Measurements from ENCODE around the gene ATAD3A. TPM values are rescaled to one million over a fixed set of nuclear protein-coding genes. Genes with fewer than 3 reads are reported as not detected.
A peak's percentile ranks its signal among the peaks of the same experiment; 100 is the strongest.
"Not testable (repeated sequence)": the region's sequence is repeated elsewhere in the genome, so short reads cannot be mapped to it uniquely, and the experiment has no call there.

Gene ATAD3A
- total RNA-seq, 4 donors from 2014 or later: 18.3 to 29.3 (median 25.2) TPM

- no peaks in the 10 kb centered on the region for H3K27me3 ChIP-seq
- H3K4me1 ChIP-seq: peaks cover 9 to 26% (median 20%) of the 10 kb centered on the region in 4 donors
- peak overlapping the region; percentile 73 to 88 (median 80) for H3K4me3 ChIP-seq
- intact Hi-C loops (cut with DNase I): no loop called here
- H3K36me3 ChIP-seq: peaks cover 0 to 10% (median 4%) of the 10 kb centered on the region in 4 donors
- WGBS: 23% methylated on average over 11 of the region's 17 CpGs
- TF ChIP-seq EP300 (IDR thresholded peaks at IDR 0.05): no peak
- no peak for TF ChIP-seq POLR2AphosphoS5 (IDR thresholded peaks at IDR 0.05)
- TF ChIP-seq POLR2A (IDR thresholded peaks at IDR 0.05; ENCODE audit: low read depth): no peak
- no peak for TF ChIP-seq CTCF (IDR thresholded peaks at IDR 0.05)
- peak overlapping the region; percentile 93 to 96 (median 94) for H3K27ac ChIP-seq (replicated peaks in 1 of 4)
- DNase-seq (ENCODE audit: extremely low spot score): no peak
- H3K9me3 ChIP-seq: no peaks in the 10 kb centered on the region
These were observed 940 bp upstream of the ATAD3A start for GRCh38 chr1:1510912-1511532.

GRCh38 chr1:1512425-1512824 is 463 bp downstream of the ATAD3A start:
- DNase-seq (ENCODE audit: extremely low spot score); H3K27me3 ChIP-seq; H3K9me3 ChIP-seq; intact Hi-C loops (cut with DNase I): not testable (repeated sequence)
- H3K4me1 ChIP-seq: peaks cover 9 to 22% (median 19%) of the 10 kb centered on the region in 4 donors
- peak overlapping the region; percentile 93 to 96 (median 94) for H3K27ac ChIP-seq (replicated peaks in 1 of 4)
- H3K4me3 ChIP-seq: peak overlapping the region; percentile 73 to 88 (median 80)
- H3K36me3 ChIP-seq: peaks cover 0 to 21% (median 15%) of the 10 kb centered on the region in 4 donors
- no CpG with 5 or more reads among the region's 52 CpGs for WGBS

GRCh38 chr1:1513675-1514074 is 1.7 kb downstream of the ATAD3A start:
- peaks cover 6 to 22% (median 19%) of the 10 kb centered on the region in 4 donors for H3K4me1 ChIP-seq
- H3K9me3 ChIP-seq; DNase-seq (ENCODE audit: extremely low spot score); H3K27ac ChIP-seq (replicated peaks in 1 of 4); H3K27me3 ChIP-seq; intact Hi-C loops (cut with DNase I); H3K4me3 ChIP-seq: not testable (repeated sequence)
- H3K36me3 ChIP-seq: peaks cover 0 to 32% (median 26%) of the 10 kb centered on the region in 4 donors
- WGBS: 88% methylated on average over 8 of the region's 18 CpGs

DNA sequence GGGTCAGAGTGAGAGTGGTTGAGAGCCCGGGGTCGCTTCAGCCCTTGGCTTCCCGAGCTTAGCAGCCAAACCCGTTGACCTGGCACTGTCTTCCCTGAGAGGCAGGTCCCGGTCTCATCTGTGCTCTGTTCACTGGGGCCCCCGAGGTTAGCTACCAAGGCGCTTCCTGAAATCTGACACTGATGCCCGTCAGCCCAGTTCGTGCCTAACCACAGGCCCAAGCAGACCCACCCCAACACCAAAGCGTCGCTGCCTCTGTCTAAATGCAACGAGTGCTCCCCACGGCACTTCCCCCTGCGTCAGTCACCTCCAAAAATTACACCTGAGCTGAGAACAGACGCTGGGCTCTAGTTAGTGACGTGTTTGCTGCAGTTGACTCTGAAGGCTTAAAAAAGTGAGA is 2.4 kb downstream of the ATAD3A start:
- H3K4me3 ChIP-seq; H3K27me3 ChIP-seq; intact Hi-C loops (cut with DNase I); DNase-seq (ENCODE audit: extremely low spot score); H3K9me3 ChIP-seq; H3K27ac ChIP-seq (replicated peaks in 1 of 4): not testable (repeated sequence)
- 88% methylated on average over 8 of the region's 16 CpGs for WGBS
- Histone ChIP-seq H3K36me3 (peaks cover 0 to 35% (median 29%) of the 10 kb centered on the region in 4 donors), H3K4me1 (peaks cover 6 to 22% (median 19%) of the 10 kb centered on the region in 4 donors)

- Histone ChIP-seq H3K36me3 (peaks cover 8 to 57% (median 50%) of the 10 kb centered on the region in 4 donors), H3K4me1 (peaks cover 0 to 12% (median 8%) of the 10 kb centered on the region in 4 donors)
- 88% methylated on average over 10 of the region's 14 CpGs for whole genome bisulfite sequencing
- H3K4me3 ChIP-seq; H3K27me3 ChIP-seq; intact Hi-C loops (cut with DNase I); H3K9me3 ChIP-seq; DNase-seq (ENCODE audit: extremely low spot score); H3K27ac ChIP-seq (replicated peaks in 1 of 4): not testable (repeated sequence)
These were observed 5.0 kb downstream of the ATAD3A start for GRCh38 chr1:1516923-1517322.

- intact Hi-C loops (cut with DNase I): no loop called here
- H3K36me3 ChIP-seq: peaks cover 8 to 69% (median 56%) of the 10 kb centered on the region in 4 donors
These were observed 6.1 kb downstream of the ATAD3A start for GRCh38 chr1:1517973-1518620.

GRCh38 chr1:1518621-1519007 is 6.7 kb downstream of the ATAD3A start:
- H3K36me3 ChIP-seq: peaks cover 8 to 74% (median 62%) of the 10 kb centered on the region in 4 donors
- H3K4me3 ChIP-seq; intact Hi-C loops (cut with DNase I); H3K4me1 ChIP-seq; DNase-seq (ENCODE audit: extremely low spot score); H3K9me3 ChIP-seq; H3K27ac ChIP-seq (replicated peaks in 1 of 4); H3K27me3 ChIP-seq: not testable (repeated sequence)
- 96% methylated on average over 19 of the region's 19 CpGs for WGBS

More at GRCh38 chr1:1517973-1518620, 6.1 kb downstream of the ATAD3A start:
- Histone ChIP-seq H3K4me3 (no peak overlapping the region), H3K27me3 (no peaks in the 10 kb centered on the region), H3K9me3 (no peaks in the 10 kb centered on the region), H3K27ac (replicated peaks in 1 of 4) (no peak overlapping the region), H3K4me1 (peaks cover 0 to 7% (median 6%) of the 10 kb centered on the region in 4 donors)
- TF ChIP-seq EP300 (IDR thresholded peaks at IDR 0.05) (no peak), POLR2AphosphoS5 (IDR thresholded peaks at IDR 0.05) (no peak), POLR2A (IDR thresholded peaks at IDR 0.05; ENCODE audit: low read depth) (no peak)
- DNase-seq (ENCODE audit: extremely low spot score): no peak
- WGBS: 88% methylated on average over 22 of the region's 28 CpGs

DNA sequence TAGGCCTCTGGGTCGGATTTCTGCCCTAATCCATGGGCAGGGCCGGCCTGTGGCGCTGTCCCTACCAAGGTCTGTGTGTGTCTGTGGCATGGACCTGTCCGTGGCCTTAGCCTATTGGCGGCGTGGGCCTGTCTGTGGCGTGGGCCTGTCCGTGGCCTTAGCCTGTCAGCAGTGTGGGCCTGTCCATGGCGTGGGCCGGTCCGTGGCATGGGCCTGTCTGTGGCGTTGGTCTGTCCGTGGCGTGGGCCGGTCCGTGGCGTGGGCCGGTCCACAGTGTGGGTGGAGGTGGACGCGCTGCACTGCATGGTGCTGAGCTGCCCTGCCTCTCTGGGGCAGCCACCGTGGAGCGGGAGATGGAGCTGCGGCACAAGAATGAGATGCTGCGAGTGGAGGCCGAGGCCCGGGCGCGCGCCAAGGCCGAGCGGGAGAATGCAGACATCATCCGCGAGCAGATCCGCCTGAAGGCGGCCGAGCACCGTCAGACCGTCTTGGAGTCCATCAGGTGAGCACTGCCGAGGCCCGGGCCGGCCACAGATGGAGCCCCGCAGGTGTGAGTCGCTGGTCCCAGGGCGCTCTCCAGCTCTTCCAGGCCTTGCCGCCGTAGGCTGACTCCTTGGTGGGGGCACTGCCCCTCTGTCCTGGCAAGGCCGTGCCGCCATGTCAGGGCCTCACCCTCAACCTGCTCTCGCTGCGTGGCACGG is 8.0 kb downstream of the ATAD3A start:
- peaks cover 8 to 78% (median 66%) of the 10 kb centered on the region in 4 donors for H3K36me3 ChIP-seq
- H3K27me3 ChIP-seq; H3K27ac ChIP-seq (replicated peaks in 1 of 4); H3K9me3 ChIP-seq; H3K4me1 ChIP-seq; intact Hi-C loops (cut with DNase I); DNase-seq (ENCODE audit: extremely low spot score); H3K4me3 ChIP-seq: not testable (repeated sequence)
- 98% methylated on average over 30 of the region's 51 CpGs for WGBS

All from esophagus muscularis mucosa (tissue), 4 donors.